SK-MEL-5 (cell line): ENCODE data around the gene BGLAP. TPM values are rescaled to one million over a fixed set of nuclear protein-coding genes. Genes with fewer than 3 reads are reported as not detected.

ENCODE experiments used
- DNase-seq: peaks from one replicate; pipeline ENCODE4 v3.0.0-alpha.2; 2016; ENCODE audit warnings: low read depth, low spot score
- in situ Hi-C: cut with HindIII; loops from 2 replicates; pipeline ENCODE4 v1.10.0; 2016; ENCODE audit warnings: low sequenced_read_pairs, high pct_unique_total_duplicates, low pct_unique_long_range_greater_than_20kb
- total RNA-seq: library from RNA; depleted of rRNA; stranded (reverse); fragments of >200 nt; shearing (Covaris generic); gene quantifications from 2 replicates; pipeline ENCODE4 v1.2.3, GENCODE V29; 2014

Gene BGLAP
- total RNA-seq, 1 experiment from 2014 or later: 0.48 TPM

DNA sequence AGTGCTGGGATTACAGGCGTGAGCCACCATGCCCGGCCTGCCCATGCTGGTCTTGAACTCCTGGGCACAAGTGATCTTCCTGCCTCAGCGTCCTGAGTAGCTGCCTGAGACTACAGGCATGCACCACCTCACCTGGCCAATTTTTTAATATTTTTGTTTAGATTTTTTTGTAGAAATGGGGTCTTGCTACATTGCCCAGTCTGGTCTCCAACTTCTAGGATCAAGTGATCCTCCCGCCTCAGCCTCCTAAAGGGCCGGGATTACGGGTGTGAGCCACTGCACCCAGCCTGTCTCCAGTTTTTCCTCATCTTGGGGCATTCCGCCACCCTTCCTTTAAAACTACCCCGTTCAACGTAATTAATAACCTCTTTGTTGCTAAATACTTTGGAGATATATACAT is 21.8 kb upstream of the BGLAP start:
- in situ Hi-C loops: no loop called here
- DNase-seq: no peak

GRCh38 chr1:156221986-156222692 is 19.8 kb upstream of the BGLAP start:
- in situ Hi-C loops: no loop called here
- DNase-seq: no peak

- in situ Hi-C loops: no loop called here
- no peak for DNase-seq
Measured at GRCh38 chr1:156225677-156226014, 16.3 kb upstream of the BGLAP start.

GRCh38 chr1:156226116-156226538 is 15.9 kb upstream of the BGLAP start:
- DNase-seq: no peak
- in situ Hi-C loops: no loop called here

DNA sequence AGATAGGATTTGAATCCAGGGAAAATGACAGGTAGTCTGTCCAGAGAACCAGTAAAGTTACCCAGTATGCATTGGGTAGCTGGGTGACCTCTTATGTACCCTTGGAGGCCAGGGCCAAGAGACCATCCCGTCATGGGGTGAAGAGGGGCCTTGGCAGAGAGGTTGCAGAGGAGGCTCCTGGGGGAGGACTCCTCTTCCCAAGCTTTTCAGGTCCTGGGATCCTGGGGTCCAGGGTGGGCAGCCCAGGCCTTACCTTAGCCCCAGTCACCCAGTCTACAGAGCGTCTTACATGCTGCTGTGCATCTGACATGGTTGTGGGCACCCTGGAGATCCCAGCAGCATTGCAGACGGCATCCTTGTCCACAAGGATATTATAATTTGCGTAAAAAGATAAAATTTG is 15.2 kb upstream of the BGLAP start:
- DNase-seq: no peak
- in situ Hi-C loops: no loop called here

DNA sequence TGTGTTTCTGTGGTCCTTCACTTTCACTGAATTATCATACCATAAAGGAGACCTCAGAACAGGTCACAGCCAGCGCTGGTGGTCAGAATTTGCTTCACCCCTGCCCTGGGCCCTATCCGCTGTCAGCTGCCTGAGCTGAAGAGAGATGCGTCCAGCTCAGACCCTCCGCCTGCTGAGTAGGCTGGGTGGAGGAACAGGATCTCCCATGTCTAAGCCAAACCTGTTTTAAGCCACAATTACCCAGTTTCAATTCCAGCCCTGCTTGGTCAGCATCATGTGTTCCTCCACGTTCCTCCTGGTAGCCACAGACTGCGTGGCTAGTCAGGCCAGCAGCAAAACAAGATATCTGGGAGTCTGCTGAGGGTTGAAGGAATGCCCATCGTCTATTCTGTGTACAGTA is 13.5 kb upstream of the BGLAP start:
- in situ Hi-C loops: no loop called here
- no peak for DNase-seq

GRCh38 chr1:156229809-156230472 is 12.0 kb upstream of the BGLAP start:
- DNase-seq: no peak
- in situ Hi-C loops: no loop called here

- in situ Hi-C loops: no loop called here
- no peak for DNase-seq
Measured at GRCh38 chr1:156230473-156230837, 11.5 kb upstream of the BGLAP start.

GRCh38 chr1:156232201-156232894 is 9.6 kb upstream of the BGLAP start:
- in situ Hi-C loops: no loop called here
- no peak for DNase-seq

GRCh38 chr1:156233426-156234127 is 8.4 kb upstream of the BGLAP start:
- DNase-seq: no peak
- in situ Hi-C loops: no loop called here

DNA sequence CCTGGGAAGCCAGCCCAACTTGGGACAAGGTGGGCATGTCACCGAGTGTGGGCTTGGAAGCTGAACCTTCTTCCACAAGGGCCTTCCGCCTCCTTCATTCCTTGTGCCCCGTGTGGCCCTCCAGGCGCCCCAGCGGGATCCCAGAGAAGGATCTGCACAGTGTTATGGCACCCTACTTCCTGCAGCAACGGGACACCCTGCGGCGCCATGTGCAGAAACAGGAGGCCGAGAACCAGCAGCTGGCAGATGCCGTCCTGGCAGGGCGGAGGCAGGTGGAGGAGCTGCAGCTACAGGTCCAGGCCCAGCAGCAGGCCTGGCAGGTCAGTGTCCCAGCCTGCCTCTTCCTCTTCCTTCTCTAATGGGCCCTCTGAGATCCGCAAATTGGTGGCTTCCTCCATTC is 5.8 kb upstream of the BGLAP start:
- in situ Hi-C loops: no loop called here
- no peak for DNase-seq

GRCh38 chr1:156238248-156238647 is 3.7 kb upstream of the BGLAP start:
- in situ Hi-C loops: no loop called here
- DNase-seq: no peak

DNA sequence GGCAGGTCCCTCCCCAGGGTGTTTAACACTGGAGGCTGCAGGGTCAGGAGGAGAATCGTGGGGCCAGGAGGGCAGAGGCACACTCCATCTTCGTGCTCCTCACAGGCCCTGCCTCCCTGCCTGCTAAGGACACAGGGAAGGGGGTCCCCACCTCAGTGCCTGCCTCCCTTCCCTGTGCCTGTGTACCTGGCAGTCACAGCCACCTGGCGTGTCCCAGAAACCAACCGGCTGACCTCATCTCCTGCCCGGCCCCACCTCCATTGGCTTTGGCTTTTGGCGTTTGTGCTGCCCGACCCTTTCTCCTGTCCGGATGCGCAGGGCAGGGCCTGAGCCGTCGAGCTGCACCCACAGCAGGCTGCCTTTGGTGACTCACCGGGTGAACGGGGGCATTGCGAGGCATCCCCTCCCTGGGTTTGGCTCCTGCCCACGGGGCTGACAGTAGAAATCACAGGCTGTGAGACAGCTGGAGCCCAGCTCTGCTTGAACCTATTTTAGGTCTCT is 623 bp upstream of the BGLAP start:
- no peak for DNase-seq
- in situ Hi-C loops: no loop called here

GRCh38 chr1:156242738-156243137 is 754 bp downstream of the BGLAP start:
- no peak for DNase-seq
- in situ Hi-C loops: no loop called here

DNA sequence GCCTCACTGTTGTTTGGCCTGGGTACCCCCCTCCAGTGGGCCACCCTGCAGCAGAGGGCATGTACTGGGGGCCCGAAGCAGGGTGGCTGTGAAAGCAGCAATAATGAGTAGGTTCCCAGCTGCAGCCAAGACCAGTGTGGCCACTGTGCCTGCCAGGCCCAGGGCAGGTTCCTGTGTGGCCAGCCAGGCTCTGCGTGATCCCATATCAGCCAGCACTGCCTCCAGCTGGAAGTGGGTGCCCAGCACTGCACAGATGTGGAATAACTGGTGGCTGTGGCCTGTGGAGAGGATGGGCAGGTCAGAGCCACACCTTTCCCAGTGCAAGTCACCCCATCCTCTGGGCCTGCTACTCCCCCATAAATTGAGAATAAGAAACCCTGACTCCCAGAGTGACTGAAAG is 2.1 kb downstream of the BGLAP start:
- no peak for DNase-seq
- in situ Hi-C loops: no loop called here

DNA sequence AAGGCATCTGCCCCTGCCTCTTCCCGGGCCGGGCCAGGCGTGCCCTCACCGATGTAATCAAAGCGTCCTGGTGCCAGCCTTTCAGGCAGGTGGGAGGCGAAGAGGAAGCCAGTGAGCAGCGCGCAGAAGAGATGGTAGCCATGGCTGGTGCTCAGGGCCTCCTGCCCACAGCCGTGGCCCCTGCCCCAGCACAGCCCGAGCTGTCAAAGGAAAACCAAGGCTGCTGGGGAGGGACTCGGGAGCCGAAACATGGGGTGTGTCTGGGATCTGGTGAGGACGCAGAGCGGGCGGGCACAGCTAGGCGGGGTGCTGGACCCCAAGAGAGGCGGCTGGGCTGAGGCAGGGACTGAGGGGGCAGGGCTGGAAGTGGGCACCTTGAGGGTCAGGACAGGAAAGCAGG is 2.7 kb downstream of the BGLAP start:
- in situ Hi-C loops: no loop called here
- DNase-seq: no peak

- in situ Hi-C loops: no loop called here
- no peak for DNase-seq
Measured at GRCh38 chr1:156245451-156246232, 3.7 kb downstream of the BGLAP start.
